NB4 (cell line): ENCODE measurements around the gene GPBP1.

ENCODE experiments used
- DNase-seq: peaks from one replicate; pipeline ENCODE4 v3.0.0; 2010; ENCODE audit warnings: low read depth
- H3K4me3 ChIP-seq: one replicate; pipeline ENCODE4 v1.5.1; 2011; ENCODE audit warnings: mild to moderate bottlenecking, low read depth, low read length, moderate library complexity
- CTCF ChIP-seq: IDR thresholded peaks from one replicate; pipeline ENCODE4 v1.5.1; 2012; ENCODE audit warnings: low read depth, low read length
- MYC ChIP-seq: IDR thresholded peaks from 2 replicates; pipeline ENCODE4 v1.6.1; 2011; ENCODE audit warnings: low read depth, low read length
- POLR2A ChIP-seq: IDR thresholded peaks from 2 replicates; pipeline ENCODE4 v1.6.1; 2011; ENCODE audit warnings: mild to moderate bottlenecking; ENCODE audit not compliant: insufficient read length; ENCODE audit errors: extremely low read depth
- TF ChIP-seq, protein P1 (sequence below): IDR thresholded peaks from 2 replicates; pipeline ENCODE4 v1.6.1; 2011; ENCODE audit warnings: low read depth, low read length

The GPBP1 gene

DNA sequence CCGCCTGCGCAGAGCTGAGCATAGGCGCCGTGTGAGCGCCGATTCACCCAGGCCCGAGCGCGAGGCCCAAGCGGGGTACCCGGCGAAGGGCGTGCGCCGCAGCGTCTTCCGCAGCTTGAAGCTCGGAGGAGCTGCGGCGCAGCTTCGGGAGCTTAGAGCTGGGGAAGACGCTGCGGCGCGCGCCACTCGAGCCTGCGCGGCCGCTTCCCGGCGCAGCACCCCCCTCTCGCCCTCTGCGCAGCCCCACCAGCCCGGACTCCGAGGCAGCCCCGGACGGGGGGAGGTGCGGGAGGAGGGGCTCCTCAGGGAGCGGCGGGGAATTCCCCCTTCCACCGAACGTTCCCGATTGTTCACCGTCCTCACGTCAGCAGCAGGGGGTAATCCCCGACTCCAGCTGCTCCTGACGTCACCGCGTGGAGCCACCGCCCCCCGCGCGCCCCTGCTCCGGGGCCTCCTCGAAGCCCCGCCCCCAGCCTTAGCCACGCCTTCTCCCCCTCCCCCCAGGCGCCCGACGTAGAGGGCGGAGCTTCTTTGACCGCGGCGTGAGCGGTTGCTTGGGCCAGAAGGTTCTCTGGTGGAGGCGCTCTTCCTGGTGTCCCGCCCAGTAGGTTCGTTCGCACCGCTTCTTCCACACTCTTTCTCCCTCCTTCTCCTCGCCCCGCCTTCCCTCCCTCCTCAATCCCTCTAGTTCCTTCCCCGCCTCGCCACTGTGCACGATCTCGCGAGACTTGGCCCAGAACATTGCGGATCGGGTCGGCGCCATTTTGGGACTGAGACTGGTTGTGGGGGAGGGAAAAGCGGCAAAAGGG, at the start of gene GPBP1:
Gene GPBP1, plus strand, starts transcription at position 741 of the 809 bp plus-strand sequence. CDS start 40,072 bp downstream, outside the sequence.
- TF ChIP-seq MYC (no peak; the same call in 1 of the 2 replicates), POLR2A (peak; percentile 59), CTCF (no peak)
- TF ChIP-seq, protein P1, sequence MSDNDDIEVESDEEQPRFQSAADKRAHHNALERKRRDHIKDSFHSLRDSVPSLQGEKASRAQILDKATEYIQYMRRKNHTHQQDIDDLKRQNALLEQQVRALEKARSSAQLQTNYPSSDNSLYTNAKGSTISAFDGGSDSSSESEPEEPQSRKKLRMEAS, result peak; percentile 25; the same call in 1 of the 2 replicates
- peak; percentile 99 for DNase-seq
- H3K4me3 ChIP-seq, result peak within 1 kb of the TSS; percentile 97

- no peak for TF ChIP-seq CTCF
- no peak for TF ChIP-seq POLR2A
- TF ChIP-seq, protein P1, result no peak
- TF ChIP-seq MYC, result no peak
- H3K4me3 ChIP-seq, result no peak overlapping the region
- no peak for DNase-seq
Measured at GRCh38 chr5:57128325-57128724, 45.5 kb upstream of the GPBP1 start.

- DNase-seq, result no peak
- H3K4me3 ChIP-seq, result no peak overlapping the region
- TF ChIP-seq POLR2A (no peak), CTCF (no peak), MYC (no peak)
- TF ChIP-seq, protein P1, result no peak
Measured at GRCh38 chr5:57133574-57133973, 40.3 kb upstream of the GPBP1 start.

DNA sequence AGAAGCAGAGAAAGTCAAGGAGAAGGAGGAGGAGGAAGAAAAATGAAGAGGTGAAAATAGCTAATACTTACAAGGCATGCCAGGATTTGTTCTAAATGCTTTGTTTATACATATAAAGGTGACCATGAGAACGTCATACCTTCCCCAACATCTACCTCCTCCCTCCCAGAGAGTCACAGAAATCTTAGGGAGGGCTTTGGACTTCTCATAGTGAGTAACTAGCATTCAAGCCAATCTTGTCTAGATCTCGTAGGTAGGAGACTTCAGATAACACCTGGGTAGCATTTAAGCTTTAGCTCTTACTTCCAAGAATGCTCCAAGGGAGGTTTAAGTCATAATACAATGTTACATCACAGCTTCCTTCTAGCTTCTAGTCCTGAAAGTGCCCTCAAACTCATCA, 36.5 kb upstream of the GPBP1 start:
- peak overlapping the region; percentile 25 for H3K4me3 ChIP-seq
- no peak for TF ChIP-seq CTCF
- no peak for TF ChIP-seq POLR2A
- TF ChIP-seq MYC, result no peak
- TF ChIP-seq, protein P1, result no peak
- peak; percentile 3 for DNase-seq

DNA sequence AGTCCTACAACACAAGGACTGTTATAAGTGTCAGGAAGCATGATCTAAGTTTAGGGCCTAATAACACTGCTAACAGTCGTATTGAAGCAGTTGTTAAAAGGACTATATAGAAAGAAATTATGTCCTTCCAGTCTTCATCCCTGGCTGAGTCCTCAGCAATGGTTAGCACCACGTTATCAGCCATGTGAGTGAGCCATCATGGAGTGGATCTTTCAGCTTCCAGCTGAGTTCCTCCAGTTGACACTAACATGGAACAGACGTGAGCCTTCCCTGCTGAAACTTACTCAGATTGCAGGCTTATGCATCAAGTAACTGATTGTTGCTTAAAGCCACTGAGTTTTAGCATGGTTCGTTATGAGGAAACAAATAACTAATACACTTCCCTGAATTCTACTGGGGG, 21.5 kb upstream of the GPBP1 start:
- no peak overlapping the region for H3K4me3 ChIP-seq
- TF ChIP-seq MYC (no peak), POLR2A (no peak), CTCF (no peak)
- TF ChIP-seq, protein P1, result no peak
- no peak for DNase-seq
